ENCODE results near the gene CHCHD6. TPM values are rescaled to one million over a fixed set of nuclear protein-coding genes. Genes with fewer than 3 reads are reported as not detected.

The CHCHD6 gene
- total RNA-seq, 1 experiment from 2014 or later, result 47.7 TPM

- H3K4me2 ChIP-seq, result no peak overlapping the region
- ChIA-PET CTCF (no interaction called here), POLR2A (ENCODE audit: unreplicated experiment) (no interaction called here)
- peaks cover 10% of the 10 kb centered on the region; the same call in 1 of the 2 replicates for H3F3A ChIP-seq (ENCODE audit: insufficient read depth, low read depth)
- BruUV-seq (replicated peaks), result no TSS peak
- peak in 1 of 2 experiments; percentile 41 for DNase-seq
- H3K27me3 ChIP-seq (ENCODE audit: insufficient read depth, low read depth), result no peaks in the 10 kb centered on the region
- no peak overlapping the region for H2AFZ ChIP-seq
- H3K36me3 ChIP-seq (ENCODE audit: low read depth), result 0 out of 2 replicates have a peak, but pooled peaks cover 5% of the 10 kb centered on the region
- H3K9me2 ChIP-seq (ENCODE audit: insufficient read depth), result no peaks in the 10 kb centered on the region
- intact Hi-C loops (cut with micrococcal nuclease; ENCODE audit: unreplicated experiment), result no loop called here
- H3K9me3 ChIP-seq (ENCODE audit: insufficient read depth, low read depth), result no peaks in the 10 kb centered on the region
- peaks cover 29% of the 10 kb centered on the region for H3K4me1 ChIP-seq (replicated peaks; ENCODE audit: insufficient read depth)
- H3K79me2 ChIP-seq (ENCODE audit: low read depth), result no peaks in the 10 kb centered on the region
- H3K4me3 ChIP-seq, result no peak overlapping the region
- no peak overlapping the region for H3K27ac ChIP-seq
- no peaks in the 10 kb centered on the region for H4K20me1 ChIP-seq (ENCODE audit: insufficient read depth)
- TF ChIP-seq EZH2 (IDR thresholded peaks at IDR 0.05; ENCODE audit: low read depth), result no peak
- no peak for TF ChIP-seq CTCF (conservative IDR thresholded peaks at IDR 0.05)
Observed at GRCh38 chr3:126917232-126917804, 213.3 kb downstream of the CHCHD6 start.

- Histone ChIP-seq H3K36me3 (ENCODE audit: low read depth) (0 out of 2 replicates have a peak, but pooled peaks cover 5% of the 10 kb centered on the region), H3K9me3 (ENCODE audit: insufficient read depth, low read depth) (no peaks in the 10 kb centered on the region), H4K20me1 (ENCODE audit: insufficient read depth) (no peaks in the 10 kb centered on the region), H3K9me2 (ENCODE audit: insufficient read depth) (no peaks in the 10 kb centered on the region), H3K27ac (no peak overlapping the region), H2AFZ (no peak overlapping the region), H3K4me3 (no peak overlapping the region), H3K79me2 (ENCODE audit: low read depth) (no peaks in the 10 kb centered on the region), H3K27me3 (ENCODE audit: insufficient read depth, low read depth) (no peaks in the 10 kb centered on the region), H3K4me1 (replicated peaks; ENCODE audit: insufficient read depth) (peaks cover 19% of the 10 kb centered on the region), H3K4me2 (no peak overlapping the region), H3F3A (ENCODE audit: insufficient read depth, low read depth) (peaks cover 4% of the 10 kb centered on the region; the same call in 1 of the 2 replicates)
- TF ChIP-seq EZH2 (IDR thresholded peaks at IDR 0.05; ENCODE audit: low read depth), result no peak
- no peak for TF ChIP-seq CTCF (conservative IDR thresholded peaks at IDR 0.05)
- ChIA-PET POLR2A (ENCODE audit: unreplicated experiment) (interaction anchor here (0.6 kb wide), 1 partner anchor 13 kb away, joined by 3 read pairs; no protein-coding TSS in a partner anchor), CTCF (no interaction called here)
- no TSS peak for BruUV-seq (replicated peaks)
- intact Hi-C loops (cut with micrococcal nuclease; ENCODE audit: unreplicated experiment), result no loop called here
- DNase-seq, result no peak
Observed at GRCh38 chr3:126918355-126918821, 214.3 kb downstream of the CHCHD6 start.

GRCh38 chr3:126921085-126921824 lies 217.2 kb downstream of the CHCHD6 start:
- H3K9me3 ChIP-seq (ENCODE audit: insufficient read depth, low read depth), result no peaks in the 10 kb centered on the region
- H3K4me2 ChIP-seq, result no peak overlapping the region
- no peaks in the 10 kb centered on the region; the same call in 1 of the 2 replicates for H3F3A ChIP-seq (ENCODE audit: insufficient read depth, low read depth)
- intact Hi-C loops (cut with micrococcal nuclease; ENCODE audit: unreplicated experiment), result no loop called here
- no peaks in the 10 kb centered on the region for H3K27me3 ChIP-seq (ENCODE audit: insufficient read depth, low read depth)
- TF ChIP-seq EZH2 (IDR thresholded peaks at IDR 0.05; ENCODE audit: low read depth), result no peak
- no peak for TF ChIP-seq CTCF (conservative IDR thresholded peaks at IDR 0.05)
- BruUV-seq (replicated peaks), result no TSS peak
- no peak overlapping the region for H2AFZ ChIP-seq
- H3K79me2 ChIP-seq (ENCODE audit: low read depth), result no peaks in the 10 kb centered on the region
- no peaks in the 10 kb centered on the region for H4K20me1 ChIP-seq (ENCODE audit: insufficient read depth)
- peak in 1 of 2 experiments; percentile 41 for DNase-seq
- CTCF ChIA-PET, result no interaction called here
- no peaks in the 10 kb centered on the region for H3K9me2 ChIP-seq (ENCODE audit: insufficient read depth)
- H3K4me1 ChIP-seq (replicated peaks; ENCODE audit: insufficient read depth), result peaks cover 12% of the 10 kb centered on the region
- H3K27ac ChIP-seq, result no peak overlapping the region
- H3K4me3 ChIP-seq, result no peak overlapping the region
- POLR2A ChIA-PET (ENCODE audit: unreplicated experiment), result interaction anchor here (0.6 to 1.0 kb wide), 2 partner anchors 41 to 1445 kb away, joined by 3 read pairs; no protein-coding TSS in a partner anchor
- H3K36me3 ChIP-seq (ENCODE audit: low read depth), result no peaks in the 10 kb centered on the region

Data from PC-9 (cell line).